Stromal cell of bone marrow (primary cell): ENCODE measurements around the gene CD1E.
"Not testable (repeated sequence)": the region's sequence is repeated elsewhere in the genome, so short reads cannot be mapped to it uniquely, and the experiment has no call there.

Source experiments
- DNase-seq: peaks from one replicate; pipeline ENCODE4 v3.0.0-alpha.2; 2012; ENCODE audit warnings: low read depth

Gene CD1E

GRCh38 chr1:158353303-158354075 is at the start of gene CD1E:
Gene CD1E, plus strand, starts transcription at chr1:158353894. Its CDS starts 95 bp downstream, at chr1:158353989.
- no peak for DNase-seq

GRCh38 chr1:158310623-158311022 is 43.1 kb upstream of the CD1E start:
- DNase-seq, result no peak

DNA sequence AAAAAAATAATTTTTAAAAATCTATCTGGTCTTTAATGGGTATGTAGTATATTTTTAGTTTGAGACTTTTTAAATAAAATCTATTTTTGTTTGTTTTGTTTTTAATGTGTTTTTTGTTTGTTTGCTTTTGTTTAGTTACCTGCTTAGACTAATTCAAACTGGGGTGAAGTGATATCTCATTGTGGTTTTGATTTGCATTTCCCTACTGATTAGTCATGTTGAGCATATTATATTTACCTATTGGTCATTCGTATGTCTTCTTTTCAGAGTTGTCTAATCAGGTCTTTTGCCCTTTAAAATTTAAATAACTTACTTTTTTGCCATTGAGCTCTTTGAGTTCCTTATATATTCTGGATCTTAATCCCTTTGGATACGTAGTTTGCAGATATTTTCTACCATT is 42.6 kb upstream of the CD1E start:
- DNase-seq, result no peak

DNA sequence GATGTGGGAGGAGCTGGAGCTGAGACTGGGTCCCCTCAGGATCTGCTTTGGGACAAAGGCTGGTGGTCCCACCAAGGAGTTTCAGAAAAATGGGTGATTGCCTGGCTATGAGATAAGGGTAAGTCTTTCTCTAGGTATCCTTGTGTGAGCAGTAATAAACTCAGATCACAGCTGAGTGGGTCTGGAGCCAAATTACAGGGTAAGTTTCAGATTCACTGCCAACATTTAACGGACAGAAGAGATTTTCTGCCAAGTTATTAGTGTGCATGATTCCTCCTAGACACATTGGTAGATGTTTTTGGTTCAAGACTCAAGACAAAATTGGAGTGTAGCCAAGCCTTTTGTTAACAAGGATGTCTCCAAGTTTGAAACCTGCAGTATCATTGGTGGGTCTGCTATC is 29.8 kb upstream of the CD1E start:
- DNase-seq, result no peak

GRCh38 chr1:158324395-158324794 is 29.3 kb upstream of the CD1E start:
- DNase-seq, result no peak

- no peak for DNase-seq
Observed at GRCh38 chr1:158327481-158327880, 26.2 kb upstream of the CD1E start.

- no peak for DNase-seq
Observed at GRCh38 chr1:158328426-158328825, 25.3 kb upstream of the CD1E start.

- no peak for DNase-seq
Observed at GRCh38 chr1:158329300-158329699, 24.4 kb upstream of the CD1E start.

GRCh38 chr1:158329733-158330132 is 24.0 kb upstream of the CD1E start:
- DNase-seq, result no peak

DNA sequence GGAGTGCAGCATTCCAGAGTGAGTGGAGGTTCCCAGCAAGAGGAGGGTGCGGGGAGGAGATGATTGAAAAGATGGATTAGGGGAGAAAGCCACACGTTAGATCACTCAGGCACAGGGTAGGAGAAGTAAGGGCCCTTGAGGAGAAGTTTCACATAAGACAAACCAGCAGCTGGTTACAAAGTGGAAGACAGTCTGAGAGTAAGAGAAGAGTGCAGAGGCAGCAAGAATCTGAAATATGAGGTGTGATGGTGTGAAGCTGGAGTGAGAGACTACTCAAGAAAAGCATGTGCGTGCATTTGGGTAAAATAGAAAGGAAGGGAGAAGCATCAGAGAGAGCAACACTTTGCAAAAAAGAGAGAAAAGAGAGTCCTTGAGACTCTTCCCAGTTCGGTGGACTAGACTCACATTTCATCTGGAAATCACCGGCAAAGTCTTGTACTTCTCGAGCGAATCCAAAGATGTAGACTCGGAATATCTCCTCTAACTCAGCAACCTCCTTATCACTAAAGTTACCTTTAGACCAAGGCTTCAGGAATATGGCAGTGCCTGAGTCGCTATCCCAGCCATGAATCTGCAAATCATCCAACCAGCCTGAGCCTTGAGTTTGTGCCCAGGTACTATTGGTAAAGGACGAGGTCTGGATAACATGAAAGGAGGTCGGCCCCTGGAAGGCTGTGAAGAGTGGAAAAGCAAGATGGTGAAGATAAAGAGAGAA is 23.1 kb upstream of the CD1E start:
- no peak for DNase-seq

DNA sequence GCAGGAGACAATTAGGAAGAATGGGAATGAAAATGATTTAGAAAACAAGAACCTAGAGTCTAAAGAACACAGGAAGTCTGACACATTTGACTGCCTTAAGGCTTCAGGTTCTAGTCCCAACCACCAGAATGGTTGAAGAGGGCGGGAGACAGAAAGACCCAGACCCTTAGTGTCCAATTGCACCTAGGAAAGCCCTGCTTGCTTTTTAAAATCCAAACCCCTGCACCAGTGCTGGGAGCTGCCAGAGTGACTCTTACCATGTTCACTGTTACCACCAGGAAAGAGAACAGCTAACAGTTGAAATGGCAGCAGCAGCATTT is 22.6 kb upstream of the CD1E start:
- DNase-seq, result no peak

GRCh38 chr1:158331481-158332150 is 22.1 kb upstream of the CD1E start, which contains the start of gene CD1B:
Gene CD1B, minus strand, starts transcription at chr1:158331531. Its CDS starts 108 bp downstream, at chr1:158331423.
- DNase-seq, result no peak

- no peak for DNase-seq
Observed at GRCh38 chr1:158333405-158334155, 20.1 kb upstream of the CD1E start.

GRCh38 chr1:158334526-158335212 is 19.0 kb upstream of the CD1E start:
- DNase-seq, result no peak

DNA sequence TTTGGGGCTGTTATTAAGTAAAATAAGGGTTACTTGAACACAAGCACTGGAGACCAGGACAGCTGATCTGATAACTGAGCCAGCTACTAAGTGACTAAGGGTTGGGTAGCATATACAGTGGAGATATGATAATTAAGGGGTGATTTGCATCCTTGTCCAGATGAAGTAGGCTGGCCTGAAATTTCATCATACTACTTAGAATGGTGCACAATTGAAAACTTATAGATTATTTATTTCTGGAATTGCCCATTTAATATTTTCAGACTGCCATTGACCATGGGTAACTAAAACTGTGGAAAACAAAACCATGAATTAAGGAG is 18.5 kb upstream of the CD1E start:
- DNase-seq, result no peak

DNA sequence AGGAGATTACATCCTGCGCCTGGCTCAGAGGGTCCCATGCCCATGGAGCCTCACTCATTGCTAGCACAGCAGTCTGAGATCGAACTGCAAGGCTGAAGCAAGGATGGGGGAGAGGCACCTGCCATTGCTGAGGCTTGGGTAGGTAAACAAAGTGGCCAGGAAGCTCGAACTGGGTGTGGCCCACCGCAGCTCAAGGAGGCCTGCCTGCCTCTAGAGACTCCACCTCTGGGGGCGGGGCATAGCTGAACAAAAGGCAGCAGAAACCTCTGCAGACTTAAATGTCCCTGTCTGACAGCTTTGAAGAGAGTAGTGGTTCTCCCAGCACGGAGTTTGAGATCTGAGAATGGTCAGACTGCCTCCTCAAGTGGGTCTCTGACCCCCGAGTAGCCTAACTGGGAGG is 17.3 kb upstream of the CD1E start:
- not testable (repeated sequence) for DNase-seq

- not testable (repeated sequence) for DNase-seq
Observed at GRCh38 chr1:158348946-158349345, 4.7 kb upstream of the CD1E start.

DNA sequence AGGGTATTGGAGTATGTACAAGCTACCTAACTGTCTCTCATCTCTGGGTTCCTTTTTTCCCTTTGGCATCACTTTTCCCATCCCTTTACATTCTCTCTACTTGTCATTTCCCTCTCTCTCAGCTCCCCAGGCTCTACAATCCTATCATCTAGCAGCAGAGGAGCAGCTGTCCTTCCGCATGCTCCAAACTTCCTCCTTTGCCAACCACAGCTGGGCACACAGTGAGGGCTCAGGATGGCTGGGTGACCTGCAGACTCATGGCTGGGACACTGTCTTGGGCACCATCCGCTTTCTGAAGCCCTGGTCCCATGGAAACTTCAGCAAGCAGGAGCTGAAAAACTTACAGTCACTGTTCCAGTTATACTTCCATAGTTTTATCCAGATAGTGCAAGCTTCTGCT is 561 bp downstream of the CD1E start:
- no peak for DNase-seq

- DNase-seq, result no peak
Observed at GRCh38 chr1:158355773-158356285, 2.1 kb downstream of the CD1E start.

GRCh38 chr1:158356616-158357015 is 2.9 kb downstream of the CD1E start:
- no peak for DNase-seq

DNA sequence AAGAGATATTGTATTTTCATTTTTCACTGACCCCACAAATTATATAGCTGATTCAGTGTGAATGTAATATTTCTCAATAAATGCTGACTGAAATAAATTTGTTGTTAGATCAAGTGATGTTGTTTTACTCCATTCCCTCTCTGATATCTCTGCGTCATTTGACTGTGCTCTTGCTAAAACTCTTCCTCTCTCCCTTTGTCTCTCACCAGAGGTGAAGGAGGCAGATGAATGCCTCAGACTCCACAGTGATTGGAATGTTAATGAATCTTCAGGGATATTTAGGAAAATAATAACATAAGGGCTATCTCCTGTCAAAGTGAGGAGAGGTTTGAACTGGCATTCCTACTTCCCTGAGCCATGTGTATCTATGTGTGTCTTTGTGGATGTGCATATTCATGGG is 3.7 kb downstream of the CD1E start:
- no peak for DNase-seq

DNA sequence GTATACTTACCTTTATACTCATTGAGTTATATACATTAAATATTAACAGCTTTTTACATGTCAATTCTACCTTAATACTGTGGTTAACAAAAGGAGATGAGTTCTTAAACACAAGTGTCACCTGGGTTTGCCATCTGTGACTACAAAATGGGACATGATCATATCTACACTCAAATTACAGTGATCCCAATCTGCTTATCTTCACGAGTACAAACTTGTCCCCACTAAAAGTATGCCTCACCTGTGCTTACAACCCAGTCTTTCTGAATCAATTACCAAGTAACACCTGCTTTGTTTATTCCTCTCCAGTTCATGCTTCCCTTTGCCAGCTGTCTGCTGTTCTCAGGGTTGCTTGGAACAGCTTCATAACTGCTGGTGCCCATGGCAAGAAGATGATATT is 8.8 kb downstream of the CD1E start:
- DNase-seq, result no peak
